ENCODE data around the gene ZNF611. TPM values are rescaled to one million over a fixed set of nuclear protein-coding genes. Genes with fewer than 3 reads are reported as not detected.

ZNF611 gene
- total and polyA plus RNA-seq, 2 of the 13 experiments (the other 11 are each of a cell fraction or from before 2014, with no cell fraction given): 2.7 to 4.1 TPM

DNA sequence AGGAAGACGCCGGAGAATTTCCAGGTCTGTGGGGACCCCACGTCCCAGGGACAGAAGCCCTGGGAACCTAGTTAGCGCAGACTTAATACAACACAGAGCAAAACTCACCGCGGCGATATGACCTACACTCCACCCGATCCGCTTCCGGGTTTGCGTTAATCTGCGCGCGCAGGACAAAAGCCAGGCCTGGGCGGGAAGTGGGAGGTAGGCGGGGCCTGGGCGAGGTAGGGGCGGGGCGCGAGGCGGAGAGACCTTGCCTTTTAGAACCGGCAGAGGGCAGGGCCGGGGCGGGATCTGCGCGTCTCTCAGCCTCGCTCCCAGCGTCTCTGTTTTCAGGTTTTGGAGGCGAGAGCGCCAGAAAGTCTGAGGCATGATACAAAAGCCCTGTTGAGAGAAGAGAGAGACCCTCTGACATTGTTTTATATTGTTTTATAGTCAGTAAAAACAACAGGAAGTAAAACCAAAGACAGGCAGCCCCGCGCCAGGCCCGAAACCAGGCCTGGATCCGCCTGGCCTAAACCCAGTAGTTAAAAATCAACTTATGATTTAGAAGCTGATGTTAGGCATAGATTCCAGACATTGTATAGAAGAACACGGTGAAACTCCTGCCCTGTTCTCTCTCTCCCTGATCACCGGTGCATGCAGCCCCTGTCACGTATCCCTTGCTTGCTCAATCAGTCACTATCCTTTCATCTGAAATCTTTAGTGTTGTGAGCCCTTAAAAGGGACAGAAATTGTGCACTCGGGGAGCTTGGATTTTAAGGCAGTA, at the start of gene ZNF611 (continued):
- no peak for TF ChIP-seq CENPX (CRISPR knock-in tag; IDR thresholded peaks at IDR 0.05)
- peak; percentile 95 for TF ChIP-seq ELF1 (CRISPR knock-in tag; IDR thresholded peaks at IDR 0.05)
- TF ChIP-seq HNRNPLL (IDR thresholded peaks at IDR 0.05; ENCODE audit: low read depth, low read length, poor library complexity, severe bottlenecking): peak; percentile 43
- TF ChIP-seq ZNF282 (IDR thresholded peaks at IDR 0.05; ENCODE audit: partially characterized antibody): no peak
- TF ChIP-seq TEAD2 (CRISPR knock-in tag; IDR thresholded peaks at IDR 0.05): no peak
- TF ChIP-seq, protein P1, sequence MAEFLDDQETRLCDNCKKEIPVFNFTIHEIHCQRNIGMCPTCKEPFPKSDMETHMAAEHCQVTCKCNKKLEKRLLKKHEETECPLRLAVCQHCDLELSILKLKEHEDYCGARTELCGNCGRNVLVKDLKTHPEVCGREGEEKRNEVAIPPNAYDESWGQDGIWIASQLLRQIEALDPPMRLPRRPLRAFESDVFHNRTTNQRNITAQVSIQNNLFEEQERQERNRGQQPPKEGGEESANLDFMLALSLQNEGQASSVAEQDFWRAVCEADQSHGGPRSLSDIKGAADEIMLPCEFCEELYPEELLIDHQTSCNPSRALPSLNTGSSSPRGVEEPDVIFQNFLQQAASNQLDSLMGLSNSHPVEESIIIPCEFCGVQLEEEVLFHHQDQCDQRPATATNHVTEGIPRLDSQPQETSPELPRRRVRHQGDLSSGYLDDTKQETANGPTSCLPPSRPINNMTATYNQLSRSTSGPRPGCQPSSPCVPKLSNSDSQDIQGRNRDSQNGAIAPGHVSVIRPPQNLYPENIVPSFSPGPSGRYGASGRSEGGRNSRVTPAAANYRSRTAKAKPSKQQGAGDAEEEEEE (CRISPR knock-in tag; IDR thresholded peaks at IDR 0.05; ENCODE audit: borderline replicate concordance): no peak
- TF ChIP-seq, protein P2, sequence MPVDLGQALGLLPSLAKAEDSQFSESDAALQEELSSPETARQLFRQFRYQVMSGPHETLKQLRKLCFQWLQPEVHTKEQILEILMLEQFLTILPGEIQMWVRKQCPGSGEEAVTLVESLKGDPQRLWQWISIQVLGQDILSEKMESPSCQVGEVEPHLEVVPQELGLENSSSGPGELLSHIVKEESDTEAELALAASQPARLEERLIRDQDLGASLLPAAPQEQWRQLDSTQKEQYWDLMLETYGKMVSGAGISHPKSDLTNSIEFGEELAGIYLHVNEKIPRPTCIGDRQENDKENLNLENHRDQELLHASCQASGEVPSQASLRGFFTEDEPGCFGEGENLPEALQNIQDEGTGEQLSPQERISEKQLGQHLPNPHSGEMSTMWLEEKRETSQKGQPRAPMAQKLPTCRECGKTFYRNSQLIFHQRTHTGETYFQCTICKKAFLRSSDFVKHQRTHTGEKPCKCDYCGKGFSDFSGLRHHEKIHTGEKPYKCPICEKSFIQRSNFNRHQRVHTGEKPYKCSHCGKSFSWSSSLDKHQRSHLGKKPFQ (CRISPR knock-in tag; IDR thresholded peaks at IDR 0.05; ENCODE audit: insufficient replicate concordance): no peak
- no peak for TF ChIP-seq SMC3 (IDR thresholded peaks at IDR 0.05; ENCODE audit: low read length)
- TF ChIP-seq, protein P3, sequence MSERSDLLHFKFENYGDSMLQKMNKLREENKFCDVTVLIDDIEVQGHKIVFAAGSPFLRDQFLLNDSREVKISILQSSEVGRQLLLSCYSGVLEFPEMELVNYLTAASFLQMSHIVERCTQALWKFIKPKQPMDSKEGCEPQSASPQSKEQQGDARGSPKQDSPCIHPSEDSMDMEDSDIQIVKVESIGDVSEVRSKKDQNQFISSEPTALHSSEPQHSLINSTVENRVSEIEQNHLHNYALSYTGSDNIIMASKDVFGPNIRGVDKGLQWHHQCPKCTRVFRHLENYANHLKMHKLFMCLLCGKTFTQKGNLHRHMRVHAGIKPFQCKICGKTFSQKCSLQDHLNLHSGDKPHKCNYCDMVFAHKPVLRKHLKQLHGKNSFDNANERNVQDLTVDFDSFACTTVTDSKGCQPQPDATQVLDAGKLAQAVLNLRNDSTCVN (CRISPR knock-in tag; IDR thresholded peaks at IDR 0.05; ENCODE audit: borderline replicate concordance): no peak
- TF ChIP-seq, protein P4, sequence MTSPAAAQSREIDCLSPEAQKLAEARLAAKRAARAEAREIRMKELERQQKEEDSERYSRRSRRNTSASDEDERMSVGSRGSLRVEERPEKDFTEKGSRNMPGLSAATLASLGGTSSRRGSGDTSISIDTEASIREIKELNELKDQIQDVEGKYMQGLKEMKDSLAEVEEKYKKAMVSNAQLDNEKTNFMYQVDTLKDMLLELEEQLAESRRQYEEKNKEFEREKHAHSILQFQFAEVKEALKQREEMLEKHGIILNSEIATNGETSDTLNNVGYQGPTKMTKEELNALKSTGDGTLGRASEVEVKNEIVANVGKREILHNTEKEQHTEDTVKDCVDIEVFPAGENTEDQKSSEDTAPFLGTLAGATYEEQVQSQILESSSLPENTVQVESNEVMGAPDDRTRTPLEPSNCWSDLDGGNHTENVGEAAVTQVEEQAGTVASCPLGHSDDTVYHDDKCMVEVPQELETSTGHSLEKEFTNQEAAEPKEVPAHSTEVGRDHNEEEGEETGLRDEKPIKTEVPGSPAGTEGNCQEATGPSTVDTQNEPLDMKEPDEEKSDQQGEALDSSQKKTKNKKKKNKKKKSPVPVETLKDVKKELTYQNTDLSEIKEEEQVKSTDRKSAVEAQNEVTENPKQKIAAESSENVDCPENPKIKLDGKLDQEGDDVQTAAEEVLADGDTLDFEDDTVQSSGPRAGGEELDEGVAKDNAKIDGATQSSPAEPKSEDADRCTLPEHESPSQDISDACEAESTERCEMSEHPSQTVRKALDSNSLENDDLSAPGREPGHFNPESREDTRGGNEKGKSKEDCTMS (CRISPR knock-in tag; conservative IDR thresholded peaks at IDR 0.05): no peak
- TF ChIP-seq ETV6 (CRISPR knock-in tag; conservative IDR thresholded peaks at IDR 0.05): no peak
- no peak for TF ChIP-seq ZNF775 (CRISPR knock-in tag; IDR thresholded peaks at IDR 0.05; ENCODE audit: borderline replicate concordance)
- peak; percentile 43; the same call in 1 of the 2 replicates for TF ChIP-seq THAP11 (CRISPR knock-in tag; IDR thresholded peaks at IDR 0.05)
- no peak for TF ChIP-seq CBFB (CRISPR knock-in tag; IDR thresholded peaks at IDR 0.05)
- TF ChIP-seq, protein P5, sequence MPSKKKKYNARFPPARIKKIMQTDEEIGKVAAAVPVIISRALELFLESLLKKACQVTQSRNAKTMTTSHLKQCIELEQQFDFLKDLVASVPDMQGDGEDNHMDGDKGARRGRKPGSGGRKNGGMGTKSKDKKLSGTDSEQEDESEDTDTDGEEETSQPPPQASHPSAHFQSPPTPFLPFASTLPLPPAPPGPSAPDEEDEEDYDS (CRISPR knock-in tag; IDR thresholded peaks at IDR 0.05): peak; percentile 75
- no peak for TF ChIP-seq FOXJ3 (CRISPR knock-in tag; IDR thresholded peaks at IDR 0.05; ENCODE audit: borderline replicate concordance)
- TF ChIP-seq ZNF329 (CRISPR knock-in tag; IDR thresholded peaks at IDR 0.05; ENCODE audit: low read depth): no peak
- TF ChIP-seq GABPB1 (CRISPR knock-in tag; IDR thresholded peaks at IDR 0.05): peak; percentile 74
- peak; percentile 24; the same call in 1 of the 2 replicates for TF ChIP-seq ZFY (CRISPR knock-in tag; IDR thresholded peaks at IDR 0.05)
- no peak for TF ChIP-seq ZFP82 (CRISPR knock-in tag; IDR thresholded peaks at IDR 0.05; ENCODE audit: borderline replicate concordance)
- TF ChIP-seq MXI1 (IDR thresholded peaks at IDR 0.05; ENCODE audit: borderline replicate concordance, low read depth, low read length): peak; percentile 33; the same call in 1 of the 3 replicates
- TF ChIP-seq KAT7 (CRISPR knock-in tag; IDR thresholded peaks at IDR 0.05; ENCODE audit: borderline replicate concordance): 0 out of 2 replicates have a peak, but pooled peaks have one; percentile 28
- no peak for TF ChIP-seq ZNF737 (CRISPR knock-in tag; IDR thresholded peaks at IDR 0.05; ENCODE audit: borderline replicate concordance)

Data from HepG2 (cell line).